Sigmoid colon (tissue), 4 donors: ENCODE data around the gene OPA3.

Experiments
- CTCF ChIP-seq, 4 experiments: fragments of 450-650 bp in 3 of 4; fragments of 200-600 bp in 1 of 4; IDR thresholded peaks; one replicate each; pipeline ENCODE4 v1.5.1; 2016 to 2019; ENCODE audit warnings: antibody characterized with exemption in 4 of 4, mild to moderate bottlenecking in 3 of 4, moderate library complexity in 2 of 4
- POLR2A ChIP-seq, 2 donors: fragments of 450-650 bp; IDR thresholded peaks; one replicate each; pipeline ENCODE4 v1.6.1; 2016; ENCODE audit warnings: antibody characterized with exemption in 2 of 2, mild to moderate bottlenecking in 2 of 2, moderate library complexity in 2 of 2
- POLR2AphosphoS5 ChIP-seq, 4 donors: sonication (generic); formaldehyde crosslinking; IDR thresholded peaks; one replicate each; pipeline ENCODE4 v1.6.1; 2017; ENCODE audit warnings: antibody characterized with exemption in 4 of 4

- TF ChIP-seq CTCF (IDR thresholded peaks at IDR 0.05) = no peak
- no peak for TF ChIP-seq POLR2A (IDR thresholded peaks at IDR 0.05)
- TF ChIP-seq POLR2AphosphoS5 (IDR thresholded peaks at IDR 0.05) = no peak
These were observed 66.7 kb downstream of the OPA3 start for GRCh38 chr19:45517641-45518468.
